Left ventricle myocardium inferior (tissue), 1 donor: Measurements from ENCODE around the gene LRP4. TPM values are rescaled to one million over a fixed set of nuclear protein-coding genes. Genes with fewer than 3 reads are reported as not detected.

Source experiments
- DNase-seq: peaks from one replicate; pipeline ENCODE4 v3.0.0-alpha.2; 2020
- H3K27ac ChIP-seq: fragments of 200-600 bp; replicated peaks from 2 replicates; pipeline ENCODE4 v1.8.0; 2021
- H3K27me3 ChIP-seq: fragments of 200-600 bp; 2 replicates; pipeline ENCODE4 v1.8.0; 2021; ENCODE audit warnings: low read depth
- H3K36me3 ChIP-seq: fragments of 200-600 bp; 2 replicates; pipeline ENCODE4 v1.8.0; 2021
- H3K4me1 ChIP-seq: fragments of 200-600 bp; 2 replicates; pipeline ENCODE4 v1.8.0; 2021
- H3K4me3 ChIP-seq: fragments of 200-600 bp; 2 replicates; pipeline ENCODE4 v1.8.0; 2021; ENCODE audit warnings: mild to moderate bottlenecking, moderate library complexity
- H3K9me3 ChIP-seq: fragments of 200-600 bp; replicated peaks from 2 replicates; pipeline ENCODE4 v1.8.0; 2021
- CTCF ChIP-seq: fragments of 200-600 bp; IDR thresholded peaks from 2 replicates; pipeline ENCODE4 v1.8.0; 2021; ENCODE audit warnings: antibody characterized with exemption, mild to moderate bottlenecking, borderline replicate concordance
- intact Hi-C: fragments of 100-400 bp; cut with micrococcal nuclease; formaldehyde crosslinking; loops from one replicate; pipeline ENCODE4 v1.11.0; 2022
- total RNA-seq: library from RNA; stranded (reverse); fragmentation: NEBNext Ultra II Directional; extraction: Animal tissue kit (Norgen Biotek cat#: 25700); gene quantifications from one replicate; pipeline ENCODE4 v1.2.1, GENCODE V29; 2021
- donor health status: DM: no; HTN: yes; CAD: no; lungs with severe emphysema.

Gene LRP4
- total RNA-seq, 1 donor from 2014 or later: 22.0 TPM

- H3K27ac ChIP-seq: peak within 1 kb of the TSS; percentile 89
- H3K36me3 ChIP-seq: no peaks in the 10 kb centered on the region
- DNase-seq: peak; percentile 92
- no peaks in the 10 kb centered on the region for H3K27me3 ChIP-seq
- H3K9me3 ChIP-seq: no peaks in the 10 kb centered on the region
- no peak for TF ChIP-seq CTCF
- intact Hi-C loops: no loop called here
- H3K4me1 ChIP-seq: peaks cover 27% of the 10 kb centered on the region
- peak within 1 kb of the TSS; percentile 93 for H3K4me3 ChIP-seq
Measured at GRCh38 chr11:46845740-46846509, 72.4 kb downstream of the LRP4 start, which contains the start of gene CKAP5. Gene CKAP5, minus strand, starts transcription at chr11:46846280. Its CDS starts 25,049 bp downstream, at chr11:46821231.

GRCh38 chr11:46845440-46845739, 73.0 kb downstream of the LRP4 start:
- Histone ChIP-seq H3K4me3 (peak overlapping the region; percentile 93), H3K27ac (peak overlapping the region; percentile 89), H3K4me1 (peaks cover 27% of the 10 kb centered on the region), H3K9me3 (no peaks in the 10 kb centered on the region), H3K36me3 (no peaks in the 10 kb centered on the region), H3K27me3 (no peaks in the 10 kb centered on the region)
- no peak for TF ChIP-seq CTCF
- no peak for DNase-seq
- intact Hi-C loops: no loop called here

- intact Hi-C loops: no loop called here
- DNase-seq: no peak
- Histone ChIP-seq H3K9me3 (no peaks in the 10 kb centered on the region), H3K27me3 (no peaks in the 10 kb centered on the region), H3K36me3 (no peaks in the 10 kb centered on the region), H3K27ac (no peak overlapping the region), H3K4me1 (peaks cover 35% of the 10 kb centered on the region), H3K4me3 (no peak overlapping the region)
- no peak for TF ChIP-seq CTCF
Measured at GRCh38 chr11:46840116-46840515, 78.2 kb downstream of the LRP4 start.

- H3K27ac ChIP-seq: no peak overlapping the region
- H3K36me3 ChIP-seq: no peaks in the 10 kb centered on the region
- peaks cover 25% of the 10 kb centered on the region for H3K4me1 ChIP-seq
- DNase-seq: no peak
- H3K4me3 ChIP-seq: no peak overlapping the region
- no peaks in the 10 kb centered on the region for H3K27me3 ChIP-seq
- no peak for TF ChIP-seq CTCF
- no peaks in the 10 kb centered on the region for H3K9me3 ChIP-seq
- intact Hi-C loops: no loop called here
Measured at GRCh38 chr11:46838501-46838900, 79.8 kb downstream of the LRP4 start.

- TF ChIP-seq CTCF: no peak
- Histone ChIP-seq H3K9me3 (no peaks in the 10 kb centered on the region), H3K27ac (no peak overlapping the region), H3K4me1 (peaks cover 25% of the 10 kb centered on the region), H3K4me3 (no peak overlapping the region), H3K36me3 (no peaks in the 10 kb centered on the region), H3K27me3 (no peaks in the 10 kb centered on the region)
- DNase-seq: no peak
- intact Hi-C loops: no loop called here
Measured at GRCh38 chr11:46837860-46838259, 80.5 kb downstream of the LRP4 start.
